NCI-H345 (cell line): ENCODE data around the gene TMBIM6.

ENCODE experiments used
- DNase-seq: peaks from one replicate; lab custom pipeline; 2025; lab: John Stamatoyannopoulos, UW

TMBIM6 gene

DNA sequence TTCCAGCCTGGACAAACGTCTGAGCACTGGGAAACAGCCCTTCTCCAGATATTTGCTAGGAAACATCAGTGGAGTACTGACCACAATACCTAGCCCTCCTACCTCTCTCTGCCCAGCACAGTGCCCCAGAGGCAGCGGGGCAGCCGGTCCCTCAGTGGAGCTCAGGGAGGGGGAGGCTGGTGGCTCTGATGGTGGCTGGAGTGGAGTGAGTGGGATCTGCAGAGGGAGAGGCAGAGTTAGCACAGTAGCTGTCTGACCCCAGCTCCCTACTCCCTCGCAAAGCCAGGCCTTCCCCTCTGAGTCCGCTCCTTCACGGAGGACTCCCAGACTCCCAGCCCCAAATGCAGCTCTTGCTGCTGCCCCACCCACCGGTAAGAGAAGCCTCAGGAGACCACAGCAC lies 56.9 kb downstream of the TMBIM6 start:
- no peak for DNase-seq

DNA sequence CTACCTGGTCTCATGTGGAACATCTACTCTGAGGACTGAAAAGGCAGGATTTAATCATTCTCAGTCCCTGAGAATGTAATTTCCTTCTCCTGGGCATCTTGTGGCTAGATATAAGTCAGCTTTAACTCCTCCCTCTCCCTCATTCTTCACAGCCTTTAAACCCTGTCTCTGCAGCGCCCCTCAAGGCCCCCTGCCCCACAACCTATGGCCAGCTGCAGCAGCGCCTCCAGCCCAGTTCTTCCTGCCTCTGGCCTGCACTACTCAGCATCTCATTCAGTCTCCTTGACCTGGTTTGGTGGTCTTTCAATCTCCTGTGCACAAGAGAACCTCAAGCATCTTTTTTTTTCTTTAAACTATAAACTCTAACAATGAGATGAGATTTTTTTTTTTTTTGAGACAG lies 57.6 kb downstream of the TMBIM6 start:
- no peak for DNase-seq

DNA sequence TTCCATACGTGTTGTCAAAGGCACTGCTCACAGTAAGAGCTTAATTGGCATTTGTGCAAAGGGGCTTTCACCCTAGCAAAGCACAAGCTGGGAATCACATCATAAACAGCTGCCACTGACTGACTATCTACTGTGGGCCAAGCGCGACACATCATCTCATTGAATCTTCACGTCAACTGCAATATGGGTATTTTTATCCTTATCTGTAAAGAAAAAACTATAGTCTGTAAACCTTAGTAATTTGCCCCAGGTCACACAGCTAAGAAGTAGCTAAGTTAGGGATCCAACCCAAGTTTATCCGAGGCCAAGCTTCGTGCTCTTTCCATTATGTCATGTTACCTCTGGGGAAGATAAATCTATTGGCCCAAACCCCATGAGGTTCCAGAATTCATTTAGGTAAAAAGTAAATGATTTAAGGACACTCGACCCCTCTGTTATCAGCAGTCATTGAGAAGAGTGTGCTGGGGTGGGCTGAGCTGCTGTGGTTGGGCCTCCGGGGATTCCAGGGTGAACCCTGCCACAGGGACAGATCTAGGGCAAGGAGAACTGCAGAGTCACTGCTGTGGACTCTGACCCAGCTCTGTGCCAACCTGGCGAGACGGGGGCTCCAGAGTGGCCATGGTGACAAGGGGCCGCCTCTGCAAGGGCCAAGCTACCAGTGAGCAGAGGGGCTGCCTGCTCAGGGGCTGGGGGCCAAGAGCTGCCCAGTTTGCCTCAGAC lies 59.2 kb downstream of the TMBIM6 start:
- no peak for DNase-seq

DNA sequence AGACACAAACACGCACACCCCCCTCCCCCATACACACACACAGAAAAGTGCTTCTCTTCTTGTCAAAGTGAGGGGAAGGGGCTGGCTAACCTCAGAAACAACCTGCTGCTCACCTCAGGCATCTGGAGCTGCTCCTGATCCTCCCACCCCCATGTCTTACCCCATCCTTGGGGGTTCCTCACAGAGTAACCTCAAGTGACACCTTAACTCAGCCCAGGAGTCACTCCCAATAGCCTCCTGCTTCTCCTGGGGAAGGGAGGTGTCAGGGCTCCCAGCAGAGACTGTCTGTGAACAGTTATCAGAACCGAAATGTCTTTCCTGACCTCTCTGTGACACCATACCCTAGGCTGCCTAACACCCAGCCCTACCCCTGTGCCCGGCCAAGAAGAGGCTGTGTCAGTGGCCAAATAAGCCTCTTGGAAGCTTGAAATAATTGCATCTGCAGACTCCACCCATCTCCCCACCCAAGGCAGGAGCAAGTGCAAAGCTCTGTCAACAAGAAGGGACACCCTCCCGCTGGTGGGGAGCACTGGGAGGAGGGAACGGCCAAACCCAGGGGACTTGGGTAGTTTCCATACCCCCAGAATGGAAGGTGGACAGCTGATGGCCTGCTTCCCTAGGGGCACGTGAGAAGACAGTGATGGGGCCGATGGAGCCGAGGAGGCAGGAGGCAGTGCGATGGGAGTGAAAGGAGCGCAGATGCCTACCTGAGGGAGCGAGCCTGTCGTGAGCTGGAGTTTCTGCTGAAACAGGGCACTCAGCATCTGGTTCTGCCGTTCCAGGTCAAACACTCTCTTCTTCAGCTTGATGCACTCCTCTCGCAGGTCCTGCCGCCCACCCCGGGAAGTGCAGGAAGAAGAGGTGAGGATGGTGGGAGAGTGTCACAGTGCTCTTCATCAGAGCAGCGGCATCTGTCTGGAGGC lies 60.0 kb downstream of the TMBIM6 start:
- DNase-seq, result no peak

DNA sequence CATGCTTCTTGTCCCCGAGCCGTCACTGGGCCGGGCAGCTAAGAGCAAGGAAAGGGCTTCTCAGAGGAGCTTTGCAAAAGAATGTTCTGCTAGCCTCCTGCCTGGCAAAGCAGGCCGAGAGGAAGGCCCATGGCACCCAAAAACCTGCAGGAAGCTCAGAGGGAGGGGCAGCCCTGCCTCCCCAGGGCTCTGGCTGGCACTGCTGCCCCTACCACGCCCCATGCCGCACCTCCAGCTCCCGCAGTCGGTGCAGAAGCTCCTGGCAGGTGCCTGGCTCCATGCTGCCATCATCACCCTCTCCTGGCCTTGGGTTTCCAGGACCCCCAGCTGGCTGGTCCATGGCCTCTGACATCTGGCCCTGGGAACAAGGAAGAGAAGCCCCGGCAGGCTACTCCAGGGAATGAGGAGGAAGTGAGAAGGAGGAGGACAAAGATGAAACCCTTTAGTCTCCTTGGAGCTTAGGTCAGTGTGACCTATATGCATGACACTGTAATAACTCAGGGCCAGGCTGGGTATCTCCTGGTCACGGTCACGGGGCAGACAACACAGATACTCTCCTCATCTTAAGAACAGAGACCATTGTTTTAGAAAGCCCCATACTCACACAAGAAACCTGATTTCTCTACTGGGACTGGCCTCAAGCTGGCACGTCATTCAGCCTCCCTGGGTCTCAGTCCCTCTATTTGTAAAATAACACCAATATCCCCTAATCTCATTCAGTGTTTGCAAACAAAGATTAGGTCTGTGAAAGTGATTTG lies 62.5 kb downstream of the TMBIM6 start:
- no peak for DNase-seq

DNA sequence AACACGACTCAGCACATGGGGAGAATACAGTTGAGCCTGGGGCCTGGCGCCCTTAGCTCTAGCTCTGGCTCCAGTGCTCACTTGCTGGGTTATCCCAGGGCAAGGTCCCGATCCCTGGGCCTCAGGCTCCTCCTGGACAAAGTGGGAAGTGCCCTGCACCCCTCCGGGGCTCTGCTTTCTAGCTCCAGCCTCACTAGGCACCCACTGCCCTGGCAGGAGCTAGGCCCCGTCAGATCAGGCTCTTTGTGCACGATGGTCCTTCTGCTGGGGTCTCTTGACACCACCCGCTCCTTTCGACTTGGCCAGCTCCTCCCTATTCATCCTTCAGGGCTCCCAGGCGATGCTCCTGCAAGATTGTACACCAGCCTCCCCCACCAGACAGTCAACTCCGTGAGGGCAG lies 63.5 kb downstream of the TMBIM6 start:
- DNase-seq, result no peak

DNA sequence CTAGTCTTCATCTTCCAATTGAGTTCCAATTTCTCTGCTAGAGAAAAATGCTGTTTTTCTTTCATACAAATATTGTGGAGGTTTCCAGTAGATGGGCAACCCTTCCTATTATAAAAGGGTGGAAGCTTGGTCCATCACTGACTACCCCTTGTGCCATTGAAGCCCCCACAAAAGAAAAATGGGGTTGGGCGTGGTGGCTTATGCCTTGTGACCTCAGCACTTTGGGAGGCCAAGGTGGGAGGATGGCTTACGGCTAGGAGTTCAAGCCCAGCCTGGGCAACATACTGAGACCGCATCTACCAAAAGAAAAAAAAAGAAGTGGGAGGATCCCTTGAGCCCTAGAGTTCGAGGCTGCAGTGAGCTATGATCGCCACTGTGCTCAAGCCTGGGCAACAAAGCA lies 64.1 kb downstream of the TMBIM6 start:
- no peak for DNase-seq

DNA sequence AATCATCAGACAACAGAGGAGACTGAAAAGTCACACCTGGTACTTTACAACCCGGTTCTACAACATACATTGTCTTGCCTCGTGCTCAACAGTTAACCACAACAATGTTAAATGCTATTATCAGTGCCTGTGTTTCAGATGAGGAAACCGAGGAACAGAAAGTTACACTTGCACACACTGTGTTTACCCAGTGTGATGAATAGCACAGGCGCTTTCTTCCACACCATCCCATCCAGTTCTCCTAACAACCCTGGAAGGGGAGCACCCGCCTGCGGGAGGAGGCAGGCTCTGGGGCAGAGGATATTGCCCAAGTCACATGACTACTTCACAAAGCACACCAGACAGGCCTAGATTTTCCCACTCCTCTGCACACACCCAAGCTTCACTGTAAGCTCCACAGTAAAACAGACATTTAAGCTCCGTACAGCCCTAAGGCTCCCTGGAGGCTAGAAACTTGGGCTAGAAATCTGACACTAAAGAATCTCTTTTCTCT lies 65.0 kb downstream of the TMBIM6 start:
- no peak for DNase-seq

DNA sequence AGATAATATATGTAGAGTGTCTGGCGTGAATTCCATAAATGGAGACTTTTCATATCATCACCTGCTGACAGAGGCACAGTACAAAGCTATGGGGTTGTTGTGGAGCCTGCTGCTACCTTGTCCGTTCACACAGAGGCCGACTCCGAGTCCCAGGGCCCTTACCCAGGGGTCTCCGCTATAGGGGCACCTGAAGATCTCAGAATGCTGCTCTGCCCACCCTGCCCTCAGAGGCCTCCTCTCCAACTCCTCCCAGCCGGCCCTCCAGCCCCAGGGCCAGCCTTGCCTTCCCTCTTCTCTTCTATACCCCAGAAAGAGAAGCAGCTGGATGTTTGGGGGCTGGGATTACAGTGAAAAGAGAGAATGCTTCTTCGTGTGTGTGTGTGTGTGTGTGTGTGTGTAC lies 65.5 kb downstream of the TMBIM6 start:
- DNase-seq, result no peak

DNA sequence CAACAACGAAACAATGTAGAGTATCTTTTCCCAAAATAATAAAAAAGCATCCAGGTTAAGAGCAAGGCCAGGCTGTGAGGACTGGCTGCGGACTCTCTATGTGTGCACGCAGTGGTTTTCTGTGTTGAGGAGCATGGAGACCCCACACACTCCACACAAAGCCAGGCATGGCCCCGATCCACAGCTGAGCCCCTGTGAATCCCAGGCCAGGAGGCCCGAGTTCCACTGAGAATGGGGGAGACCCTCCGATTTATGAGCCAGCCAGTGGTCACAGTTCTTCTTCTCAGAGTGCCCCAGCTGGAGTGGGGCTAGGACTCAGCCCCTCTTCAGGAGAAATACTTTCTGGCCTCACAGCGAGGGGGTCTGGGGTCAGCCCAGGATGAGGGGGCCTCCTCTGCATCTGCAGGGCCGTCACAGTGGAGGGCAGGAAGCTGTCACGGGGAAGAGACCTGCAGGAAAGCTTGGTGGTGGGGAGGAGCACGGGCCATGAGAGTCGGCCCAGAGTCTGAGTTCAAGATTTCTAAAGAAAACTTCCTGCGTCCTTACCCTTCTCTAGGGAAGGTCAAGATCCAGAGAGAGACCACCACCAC lies 66.7 kb downstream of the TMBIM6 start:
- DNase-seq, result no peak

DNA sequence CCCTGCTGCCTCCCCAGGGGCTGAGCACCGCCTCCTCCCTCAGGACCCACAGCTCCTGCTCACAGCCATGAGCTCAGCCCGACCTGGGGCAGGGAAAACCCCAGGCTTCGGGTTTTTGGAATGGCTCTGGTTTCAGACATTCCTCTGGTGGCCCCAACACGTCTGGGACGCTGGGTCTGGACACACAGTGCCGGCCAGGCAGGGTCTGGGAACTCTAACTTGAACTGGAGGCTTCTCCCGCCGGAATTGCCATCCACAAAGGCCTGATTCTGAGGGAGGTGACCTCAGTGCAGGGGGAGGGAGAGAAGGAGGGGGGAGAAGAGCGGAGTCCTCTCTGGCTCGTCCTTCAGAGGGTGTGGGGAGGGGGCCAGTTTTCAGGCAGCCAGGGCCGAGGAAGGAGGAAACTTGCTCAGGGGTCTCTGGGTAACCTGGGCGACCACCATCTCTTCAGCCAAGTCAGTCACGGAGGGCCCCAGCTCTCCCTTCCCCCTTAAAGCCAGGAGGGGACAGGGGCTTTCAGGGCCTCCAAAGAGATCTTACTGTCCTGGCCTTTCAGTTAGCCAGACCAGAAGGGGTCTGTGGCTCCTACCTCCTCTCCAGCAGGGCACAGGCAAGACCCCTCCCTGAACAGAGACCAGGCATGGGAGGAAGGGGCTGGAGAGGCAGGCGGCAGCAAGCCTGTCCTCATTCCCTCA lies 67.5 kb downstream of the TMBIM6 start:
- no peak for DNase-seq

DNA sequence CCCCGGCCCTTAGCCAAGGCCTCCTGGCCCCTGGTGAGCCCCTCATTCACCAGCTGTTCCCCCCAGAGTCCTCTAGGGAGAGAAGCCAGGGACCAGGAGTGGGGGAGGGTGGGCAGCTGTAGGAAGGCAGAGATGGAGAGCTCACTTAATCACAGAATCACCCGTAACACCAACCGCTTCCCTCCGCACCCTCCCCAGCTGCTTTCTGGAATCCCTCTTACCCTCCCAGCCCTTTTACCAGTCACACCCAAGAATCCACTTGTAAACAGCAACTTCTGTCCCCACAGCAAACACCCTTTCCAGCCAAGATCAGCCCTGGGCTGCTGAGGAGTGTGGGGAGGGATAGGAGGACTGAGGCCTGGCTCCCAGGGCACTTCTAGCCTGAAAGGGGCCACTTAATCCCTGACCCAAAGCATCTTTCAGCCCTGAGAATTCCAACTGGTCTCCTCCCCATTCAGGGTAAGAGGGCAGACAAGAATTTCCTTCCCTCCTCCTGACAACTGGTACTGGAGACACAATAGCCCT lies 68.1 kb downstream of the TMBIM6 start:
- no peak for DNase-seq

DNA sequence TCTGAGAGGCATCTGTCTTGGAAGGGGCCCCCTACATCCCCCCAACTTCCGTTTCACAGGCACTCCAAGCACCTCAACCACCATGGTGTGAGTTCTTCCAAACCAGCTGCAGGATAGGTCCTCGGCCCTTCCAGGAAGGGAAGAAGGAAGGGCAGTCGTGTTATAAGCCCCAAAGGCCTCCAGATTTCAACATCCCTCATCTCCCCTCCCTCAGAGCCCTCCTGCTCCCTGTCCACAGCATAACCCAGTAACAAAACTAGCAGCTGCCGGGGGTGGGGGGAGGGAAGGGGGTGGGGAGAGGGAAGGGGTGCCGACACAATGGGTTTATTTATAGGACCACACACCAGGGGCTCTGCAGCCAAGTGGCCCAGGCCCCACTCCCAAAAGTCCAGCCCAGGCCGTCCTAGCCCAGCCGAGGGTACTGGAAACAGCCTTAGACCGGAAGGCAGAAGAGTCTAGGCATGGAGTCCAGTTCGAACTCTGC lies 68.6 kb downstream of the TMBIM6 start:
- DNase-seq, result no peak

DNA sequence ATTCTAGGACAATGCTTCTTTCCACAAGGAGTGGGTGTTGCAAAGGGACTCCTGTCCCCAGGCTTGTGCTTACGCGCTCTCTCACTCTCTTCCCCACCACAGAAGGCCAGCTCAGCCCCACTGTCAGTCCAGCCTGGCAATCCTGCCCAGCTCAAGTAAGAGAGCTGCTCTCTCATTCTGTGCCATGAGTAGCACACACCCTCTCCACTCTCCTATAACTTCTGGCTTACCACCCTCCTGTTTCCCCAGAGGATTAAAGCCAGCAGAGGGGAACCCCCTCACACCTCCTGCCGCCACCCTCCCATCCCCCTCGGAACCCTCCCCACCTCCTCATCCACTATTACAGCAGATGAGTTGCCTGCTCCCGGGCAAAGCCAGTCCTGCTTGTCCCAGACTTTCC lies 69.8 kb downstream of the TMBIM6 start:
- no peak for DNase-seq

DNA sequence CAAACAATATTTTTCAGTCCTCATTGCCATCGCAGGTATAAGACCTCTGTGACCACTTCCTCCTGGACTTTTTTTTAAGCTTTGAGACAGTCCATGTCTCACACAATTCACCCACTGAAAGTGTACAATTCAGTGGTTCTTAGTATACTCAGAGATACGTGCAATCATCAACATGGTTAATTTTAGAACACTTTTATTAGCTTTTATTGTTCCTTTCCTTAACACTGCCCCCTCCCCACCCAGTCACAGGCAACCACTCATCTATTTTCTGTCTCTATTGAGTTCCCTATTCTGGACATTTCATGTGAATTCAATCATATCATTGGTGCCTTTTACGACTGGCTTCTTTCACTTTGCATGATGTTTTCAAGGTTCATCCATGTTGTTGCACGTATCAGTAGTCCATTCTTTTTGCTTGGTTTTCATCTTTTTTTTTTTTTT lies 70.6 kb downstream of the TMBIM6 start:
- no peak for DNase-seq

DNA sequence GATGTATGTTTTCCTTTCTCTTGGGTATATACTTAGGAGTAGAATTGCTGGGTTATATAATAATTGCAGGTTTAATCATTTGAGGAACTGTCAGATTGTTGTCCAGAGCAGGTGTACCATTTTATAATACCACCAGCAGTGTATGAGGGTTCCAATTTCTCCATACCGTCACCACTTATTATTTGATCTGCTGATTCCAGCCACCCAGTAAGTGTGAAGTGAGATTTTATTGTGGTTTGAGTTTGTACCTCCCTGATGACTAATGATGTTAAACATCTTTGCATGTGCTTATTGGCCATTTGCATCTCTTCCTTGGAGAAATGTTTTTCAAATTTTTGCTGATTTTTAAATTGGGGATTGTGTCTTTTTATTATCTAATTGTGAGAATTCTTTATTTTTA lies 71.8 kb downstream of the TMBIM6 start:
- DNase-seq, result no peak
